Measurements from ENCODE around the gene L1TD1.
"Not testable (repeated sequence)": the region's sequence is repeated elsewhere in the genome, so short reads cannot be mapped to it uniquely, and the experiment has no call there.

Gene L1TD1

DNA sequence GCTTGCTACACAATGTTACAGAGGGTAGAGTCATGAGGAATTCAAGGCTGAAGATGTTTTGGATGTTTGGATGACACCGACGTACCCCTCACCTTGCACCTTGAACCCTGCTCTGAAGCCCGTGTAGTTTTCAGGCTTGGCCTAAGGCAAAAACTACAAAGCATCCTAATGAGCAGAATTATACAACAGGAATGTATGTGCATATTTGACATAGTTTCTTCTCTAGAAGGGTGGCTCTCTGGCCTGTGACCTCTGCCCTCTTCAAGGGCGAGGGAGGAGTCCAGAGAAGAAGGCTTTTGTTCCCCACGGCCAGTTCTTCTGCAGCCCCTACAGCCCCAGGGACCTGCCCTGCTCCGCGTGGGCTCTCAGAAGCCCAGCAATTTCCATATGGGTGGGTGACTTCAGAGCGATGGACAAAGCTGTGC, 43.3 kb downstream of the L1TD1 start:
- DNase-seq = no peak

- no peak for DNase-seq
Measured at GRCh38 chr1:62238507-62238906, 43.9 kb downstream of the L1TD1 start.

GRCh38 chr1:62239652-62240403, 45.2 kb downstream of the L1TD1 start:
- DNase-seq = not testable (repeated sequence)

DNA sequence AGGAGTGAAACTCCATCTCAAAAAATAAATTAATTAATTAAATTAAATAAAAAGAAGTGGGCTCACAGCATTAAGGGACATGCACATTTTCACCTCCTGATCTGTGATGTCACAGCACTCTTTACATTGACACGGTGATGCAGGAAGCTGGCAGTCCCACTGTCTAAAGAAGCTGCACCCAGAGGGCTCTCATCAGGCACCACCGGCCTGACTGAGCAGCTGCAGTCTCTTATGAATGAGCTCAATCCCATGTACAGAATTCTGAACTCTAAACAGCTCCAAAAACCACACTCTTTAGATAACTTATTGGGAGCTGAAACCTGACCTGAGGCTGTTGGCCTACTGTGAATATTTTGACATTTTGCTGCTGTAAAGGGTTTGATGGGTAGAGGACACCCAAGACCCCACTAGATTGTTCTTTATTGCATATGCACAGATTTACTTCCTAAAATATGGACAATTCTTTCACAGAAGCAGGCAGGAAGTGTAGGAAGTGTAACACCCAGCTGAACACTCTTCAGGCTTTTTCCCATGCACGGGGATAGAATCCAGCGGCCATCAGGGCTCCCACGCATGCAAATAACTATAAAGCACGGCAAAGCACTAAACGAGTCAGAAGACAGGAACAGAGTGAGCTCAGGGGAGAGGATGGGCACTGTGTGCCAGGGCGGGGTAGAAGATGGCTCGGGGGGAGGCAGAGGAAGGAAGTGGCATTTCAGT, 46.2 kb downstream of the L1TD1 start:
- DNase-seq = no peak

DNA sequence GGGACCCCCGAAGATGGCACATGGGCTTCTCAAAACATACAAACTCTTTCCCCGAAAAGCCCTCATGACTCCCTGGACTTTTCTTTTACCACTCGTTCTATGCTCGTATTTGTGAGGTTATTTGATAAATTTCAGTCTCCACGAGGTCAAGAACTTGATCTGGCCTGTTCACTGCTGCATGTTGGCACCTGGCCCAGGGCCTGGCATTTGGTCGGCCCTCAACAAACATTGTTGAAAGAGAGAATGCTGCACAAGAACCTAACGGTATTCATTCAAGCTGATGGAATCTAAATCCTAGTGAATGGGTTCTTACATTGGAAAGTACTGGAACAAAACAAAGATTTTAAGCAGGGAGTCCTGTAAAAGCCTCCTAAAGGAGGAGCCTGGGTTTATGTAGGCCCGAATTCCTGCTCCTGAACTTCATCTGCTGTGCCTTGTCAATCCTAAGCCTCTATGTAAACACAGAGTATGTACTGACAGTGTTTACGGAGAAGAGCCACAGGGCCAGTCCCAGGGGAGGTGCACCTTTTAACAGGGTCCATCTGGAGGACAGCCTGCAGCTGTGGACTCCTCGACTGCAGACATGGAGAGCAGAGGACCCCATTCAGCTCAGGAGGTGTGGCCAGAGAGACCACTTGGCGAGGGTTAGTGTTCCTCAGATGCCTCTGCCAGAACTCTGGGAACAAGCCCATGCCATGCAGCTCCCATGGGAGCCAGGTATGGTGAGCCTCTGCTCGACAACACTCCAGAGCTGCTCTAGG, 46.9 kb downstream of the L1TD1 start:
- DNase-seq = no peak

DNA sequence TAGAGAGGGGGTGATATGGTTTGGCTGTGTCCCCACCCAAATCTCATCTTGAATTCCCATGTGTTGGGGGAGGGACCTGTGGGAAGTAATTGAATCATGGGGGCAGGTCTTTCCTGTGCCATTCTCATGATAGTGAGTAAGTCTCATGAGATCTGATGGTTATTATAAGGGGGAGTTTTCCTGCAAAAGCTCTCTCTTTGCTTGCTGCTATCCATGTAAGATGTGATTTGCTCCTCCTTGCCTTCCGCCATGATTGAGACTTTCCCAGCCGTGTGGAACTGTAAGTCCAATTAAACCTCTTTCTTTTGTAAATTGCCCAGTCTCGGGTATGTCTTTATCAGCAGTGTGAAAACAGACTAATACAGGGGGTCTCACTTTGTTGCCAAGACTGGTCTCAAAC, 49.7 kb downstream of the L1TD1 start:
- DNase-seq = not testable (repeated sequence)

DNA sequence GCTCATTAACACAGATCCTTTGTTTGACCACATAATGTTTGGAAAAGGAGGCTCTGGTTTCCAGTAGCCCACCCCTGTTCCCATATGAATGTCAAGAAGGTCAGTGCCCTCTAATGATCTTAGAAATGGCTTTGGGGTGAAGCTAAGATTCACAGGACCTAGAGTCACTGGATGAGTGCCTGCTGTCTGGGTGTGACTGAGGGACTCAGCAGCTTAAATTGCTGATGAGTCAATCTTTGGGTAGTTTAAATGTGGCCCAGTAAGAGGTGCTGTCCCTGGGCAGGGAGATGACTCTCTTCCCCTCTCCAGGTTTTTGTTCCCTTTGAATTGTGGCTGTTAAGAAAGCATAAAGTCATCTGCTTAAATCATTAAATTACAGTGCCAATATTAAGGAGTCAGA, 50.6 kb downstream of the L1TD1 start:
- no peak for DNase-seq

- DNase-seq = no peak
Measured at GRCh38 chr1:62247391-62248168, 52.9 kb downstream of the L1TD1 start.

GRCh38 chr1:62250126-62250726, 55.6 kb downstream of the L1TD1 start:
- no peak for DNase-seq

DNA sequence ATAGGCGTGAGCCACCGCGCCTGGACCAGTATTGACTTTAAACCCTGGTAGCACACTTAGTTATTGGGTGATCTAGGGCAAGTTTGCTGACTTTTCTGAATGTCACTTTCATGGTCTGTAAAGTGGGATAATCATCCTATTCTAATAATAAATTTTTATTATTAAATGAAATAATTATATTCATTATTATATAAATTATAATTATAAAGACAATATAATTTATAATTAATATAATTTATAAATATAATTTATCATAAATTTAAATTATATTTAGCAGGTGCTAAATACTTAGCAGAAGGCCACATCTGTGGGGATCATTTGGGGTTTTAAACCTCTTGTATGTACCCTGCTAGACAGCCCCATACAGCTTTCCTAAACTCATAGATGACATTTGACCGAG, 64.9 kb downstream of the L1TD1 start:
- DNase-seq = no peak

DNA sequence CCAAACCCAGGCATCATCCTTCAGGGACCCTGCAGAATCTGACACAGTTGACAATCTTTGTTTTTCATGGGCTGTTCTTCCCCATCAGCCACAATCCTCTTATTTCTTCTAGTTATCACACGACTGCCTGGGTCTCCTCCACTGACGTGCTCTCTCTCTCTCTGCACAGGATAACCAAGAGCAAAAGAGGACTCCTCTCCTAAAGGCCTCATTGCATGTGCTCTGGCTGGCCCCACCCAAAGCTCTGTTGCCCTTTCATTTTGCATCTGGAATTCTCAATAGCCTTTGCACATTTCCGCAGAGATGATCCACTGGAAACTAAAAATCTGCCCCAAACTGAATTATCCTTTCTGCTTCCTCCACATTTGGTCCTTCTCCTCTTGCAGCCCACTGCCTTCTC, 66.0 kb downstream of the L1TD1 start:
- no peak for DNase-seq
